Iris pigment epithelial cell (primary cell): Measurements from ENCODE around the gene BARHL1.
"Not testable (repeated sequence)": the region's sequence is repeated elsewhere in the genome, so short reads cannot be mapped to it uniquely, and the experiment has no call there.

Experiments
- DNase-seq: peaks from one replicate; pipeline ENCODE4 v3.0.0-alpha.2; 2011; ENCODE audit warnings: low read depth

The BARHL1 gene

GRCh38 chr9:132556714-132557113 is 25.7 kb upstream of the BARHL1 start:
- no peak for DNase-seq

GRCh38 chr9:132557159-132557558 is 25.2 kb upstream of the BARHL1 start:
- no peak for DNase-seq

- DNase-seq, result no peak
Measured at GRCh38 chr9:132559711-132560110, 22.7 kb upstream of the BARHL1 start.

- DNase-seq, result no peak
Measured at GRCh38 chr9:132560616-132561202, 21.7 kb upstream of the BARHL1 start.

GRCh38 chr9:132562306-132562573 is 20.2 kb upstream of the BARHL1 start:
- no peak for DNase-seq

- no peak for DNase-seq
Measured at GRCh38 chr9:132564526-132564925, 17.9 kb upstream of the BARHL1 start.

GRCh38 chr9:132568787-132569186 is 13.6 kb upstream of the BARHL1 start:
- DNase-seq, result not testable (repeated sequence)

- no peak for DNase-seq
Measured at GRCh38 chr9:132571806-132572600, 10.4 kb upstream of the BARHL1 start.

- DNase-seq, result peak; percentile 27
Measured at GRCh38 chr9:132572921-132573320, 9.5 kb upstream of the BARHL1 start.

GRCh38 chr9:132575005-132575609 is 7.3 kb upstream of the BARHL1 start:
- DNase-seq, result peak; percentile 64

- DNase-seq, result no peak
Measured at GRCh38 chr9:132575811-132576210, 6.6 kb upstream of the BARHL1 start.

- DNase-seq, result no peak
Measured at GRCh38 chr9:132577119-132577518, 5.3 kb upstream of the BARHL1 start.

- DNase-seq, result no peak
Measured at GRCh38 chr9:132578367-132578932, 4.0 kb upstream of the BARHL1 start.

- no peak for DNase-seq
Measured at GRCh38 chr9:132579427-132579798, 3.0 kb upstream of the BARHL1 start.

GRCh38 chr9:132582786-132583583 is 579 bp downstream of the BARHL1 start:
- DNase-seq, result no peak

- no peak for DNase-seq
Measured at GRCh38 chr9:132583584-132584304, 1.3 kb downstream of the BARHL1 start.

GRCh38 chr9:132584601-132585560 is 2.5 kb downstream of the BARHL1 start:
- no peak for DNase-seq

- no peak for DNase-seq
Measured at GRCh38 chr9:132585954-132586829, 3.8 kb downstream of the BARHL1 start.

- DNase-seq, result no peak
Measured at GRCh38 chr9:132586830-132587591, 4.6 kb downstream of the BARHL1 start.
